ENCODE results near the gene EVL. TPM values are rescaled to one million over a fixed set of nuclear protein-coding genes. Genes with fewer than 3 reads are reported as not detected.
"Not testable (repeated sequence)": the region's sequence is repeated elsewhere in the genome, so short reads cannot be mapped to it uniquely, and the experiment has no call there.

Gene EVL
- total RNA-seq, 1 experiment from 2014 or later, result 6.9 TPM

GRCh38 chr14:100165376-100165775 is 100.2 kb downstream of the EVL start:
- peak; percentile 73 for DNase-seq (ENCODE audit: low spot score)

GRCh38 chr14:100165831-100166440 is 100.7 kb downstream of the EVL start:
- no peak for DNase-seq (ENCODE audit: low spot score)

GRCh38 chr14:100168506-100168905 is 103.3 kb downstream of the EVL start:
- DNase-seq (ENCODE audit: low spot score), result no peak

GRCh38 chr14:100170880-100171279 is 105.7 kb downstream of the EVL start:
- no peak for DNase-seq (ENCODE audit: low spot score)

- no peak for DNase-seq (ENCODE audit: low spot score)
Observed at GRCh38 chr14:100172811-100173210, 107.6 kb downstream of the EVL start.

GRCh38 chr14:100173353-100173752 is 108.1 kb downstream of the EVL start:
- DNase-seq (ENCODE audit: low spot score), result no peak

- DNase-seq (ENCODE audit: low spot score), result no peak
Observed at GRCh38 chr14:100176811-100177327, 111.6 kb downstream of the EVL start.

- DNase-seq (ENCODE audit: low spot score), result no peak
Observed at GRCh38 chr14:100178691-100179090, 113.5 kb downstream of the EVL start.

GRCh38 chr14:100180671-100181070 is 115.4 kb downstream of the EVL start:
- DNase-seq (ENCODE audit: low spot score), result not testable (repeated sequence)

GRCh38 chr14:100181876-100182551 is 116.8 kb downstream of the EVL start:
- DNase-seq (ENCODE audit: low spot score), result not testable (repeated sequence)

GRCh38 chr14:100187247-100187833 is 122.1 kb downstream of the EVL start:
- DNase-seq (ENCODE audit: low spot score), result peak; percentile 52

- DNase-seq (ENCODE audit: low spot score), result no peak
Observed at GRCh38 chr14:100188392-100189030, 123.3 kb downstream of the EVL start.

GRCh38 chr14:100190126-100190525 is 124.9 kb downstream of the EVL start:
- no peak for DNase-seq (ENCODE audit: low spot score)

- DNase-seq (ENCODE audit: low spot score), result no peak
Observed at GRCh38 chr14:100191584-100192249, 126.5 kb downstream of the EVL start.

- no peak for DNase-seq (ENCODE audit: low spot score)
Observed at GRCh38 chr14:100192250-100192671, 127.0 kb downstream of the EVL start.

- DNase-seq (ENCODE audit: low spot score), result peak; percentile 97
Observed at GRCh38 chr14:100192672-100193416, 127.6 kb downstream of the EVL start.

Small RNA genes lying within 50 kb of the gene (small RNA-seq; reads per million reads assigned to genes)
- gene MIR151B (not detected), gene MIR342 (not detected)

Other genes with a start within 250 kb of the EVL start
- 87.3 and 94.2 TPM in 2 replicates for gene DEGS2, start 94.2 kb downstream of the EVL start, total RNA-seq (2014; rRNA removed; shearing (Covaris generic))
- gene YY1, start 173.7 kb downstream of the EVL start, total RNA-seq (2014; rRNA removed; shearing (Covaris generic)), result 62.7 and 63.2 TPM in 2 replicates
- 57.4 and 63.3 TPM in 2 replicates for gene SLC25A29, start 241.0 kb downstream of the EVL start, total RNA-seq (2014; rRNA removed; shearing (Covaris generic))

Measured in HT-29 (cell line).